ENCODE results near the gene SMYD3.

- TF ChIP-seq CTCF (IDR thresholded peaks at IDR 0.05; ENCODE audit: poor library complexity, severe bottlenecking), result no peak
- TF ChIP-seq EZH2 (IDR thresholded peaks at IDR 0.05; ENCODE audit: borderline replicate concordance, insufficient read depth, low read length, poor library complexity, severe bottlenecking), result no peak
- TF ChIP-seq RAD21 (conservative IDR thresholded peaks at IDR 0.05), result no peak
Observed at GRCh38 chr1:245750261-245750660, 756.8 kb downstream of the SMYD3 start.

Data from neural cell (in vitro differentiated cells).